ENCODE results near the gene PCDHB7. TPM values are rescaled to one million over a fixed set of nuclear protein-coding genes. Genes with fewer than 3 reads are reported as not detected.
"Not testable (repeated sequence)": the region's sequence is repeated elsewhere in the genome, so short reads cannot be mapped to it uniquely, and the experiment has no call there.

The PCDHB7 gene
- total and polyA plus RNA-seq, 2 of the 4 experiments (the other 2 are of a cell fraction): 0.18 to 0.38 TPM

GRCh38 chr5:141137346-141137745, 35.1 kb upstream of the PCDHB7 start:
- dilution Hi-C loops (cut with HindIII; ENCODE audit: low sequenced_read_pairs, unreplicated experiment); H2BK5ac ChIP-seq (ENCODE audit: low read depth, low read length, poor library complexity, severe bottlenecking); H2BK15ac ChIP-seq (ENCODE audit: low read depth, low read length); CTCF ChIA-PET; H4K5ac ChIP-seq (ENCODE audit: low read depth, low read length); H3K23ac ChIP-seq (ENCODE audit: low read depth, low read length); H3K4me3 ChIP-seq (ENCODE audit: insufficient read depth, low read depth, low read length); H4K91ac ChIP-seq (ENCODE audit: insufficient read depth, low read depth, low read length); in situ Hi-C loops (cut with MboI; ENCODE audit: low sequenced_read_pairs); H3K18ac ChIP-seq (ENCODE audit: low read depth, low read length); H3K36me3 ChIP-seq (ENCODE audit: control insufficient read depth, insufficient read depth, low read length); H2BK120ac ChIP-seq (ENCODE audit: low read depth, low read length); DNase-seq; H3K14ac ChIP-seq (replicated peaks; ENCODE audit: low read depth, low read length); H3K27ac ChIP-seq (ENCODE audit: insufficient read depth, low read length); H3K9me3 ChIP-seq (ENCODE audit: control insufficient read depth, insufficient read depth, low read length); H3K4me2 ChIP-seq (ENCODE audit: low read depth, low read length); H2AK9ac ChIP-seq (replicated peaks; ENCODE audit: low read depth, low read length, poor library complexity); H2BK20ac ChIP-seq (ENCODE audit: low read depth, low read length); H4K8ac ChIP-seq (ENCODE audit: low read depth in 2 of 2, low read length in 2 of 2); H3K4me1 ChIP-seq (ENCODE audit: control insufficient read depth, insufficient read depth, low read length); H3K79me1 ChIP-seq (ENCODE audit: low read depth in 1 of 2, low read length in 2 of 2); intact Hi-C loops (cut with micrococcal nuclease); H3K9me1 ChIP-seq (ENCODE audit: insufficient read depth, low read length); H3K4ac ChIP-seq (ENCODE audit: low read depth, low read length); POLR2A ChIA-PET (ENCODE audit: unreplicated experiment); H2AK5ac ChIP-seq (ENCODE audit: low read depth, low read length); H4K20me1 ChIP-seq (ENCODE audit: insufficient read depth, low read length); BruUV-seq (replicated peaks); H2AFZ ChIP-seq (replicated peaks; ENCODE audit: low read length, poor library complexity); H3K9ac ChIP-seq (ENCODE audit: low read depth, low read length); H3K56ac ChIP-seq (ENCODE audit: extremely low read depth, insufficient read depth, low read length); ATAC-seq (ENCODE audit: low read depth); H3K27me3 ChIP-seq (ENCODE audit: control insufficient read depth, insufficient read depth, low read length): not testable (repeated sequence)
- WGBS, 2 experiments (ENCODE audit: extremely low coverage in 2 of 2, insufficient read length in 1 of 2): 80% methylated on average over 1 of the region's 34 CpGs; no CpG with 5 or more reads in 1 of the 2 experiments

All from IMR-90 (cell line).